GM19023 (cell line): Measurements from ENCODE around the gene SPAG5.
"Not testable (repeated sequence)": the region's sequence is repeated elsewhere in the genome, so short reads cannot be mapped to it uniquely, and the experiment has no call there.

Source experiments
- ATAC-seq: cut with Tn5 transposase; IDR thresholded peaks from one replicate; pipeline ENCODE4 v1.9.1; 2021; ENCODE audit warnings: mild to moderate bottlenecking, moderate library complexity; ENCODE audit not compliant: unreplicated experiment

The SPAG5 gene

GRCh38 chr17:28610376-28610775 lies 11.6 kb upstream of the SPAG5 start:
- no peak for ATAC-seq

- ATAC-seq, result not testable (repeated sequence)
These were observed 5.2 kb upstream of the SPAG5 start for GRCh38 chr17:28604031-28604430.

GRCh38 chr17:28599311-28600184 lies 723 bp upstream of the SPAG5 start:
- ATAC-seq, result peak; percentile 44

- peak; percentile 8 for ATAC-seq
These were observed 436 bp downstream of the SPAG5 start for GRCh38 chr17:28598389-28598788.

- no peak for ATAC-seq
These were observed 1.0 kb downstream of the SPAG5 start for GRCh38 chr17:28597606-28598383.

- ATAC-seq, result no peak
These were observed 6.6 kb downstream of the SPAG5 start for GRCh38 chr17:28592260-28592659.

GRCh38 chr17:28585851-28586250 lies 13.0 kb downstream of the SPAG5 start:
- ATAC-seq, result no peak

GRCh38 chr17:28584434-28584833 lies 14.4 kb downstream of the SPAG5 start:
- ATAC-seq, result no peak

- no peak for ATAC-seq
These were observed 16.3 kb downstream of the SPAG5 start for GRCh38 chr17:28582513-28582912.

GRCh38 chr17:28580959-28581358 lies 17.9 kb downstream of the SPAG5 start:
- no peak for ATAC-seq

GRCh38 chr17:28579526-28579925 lies 19.3 kb downstream of the SPAG5 start:
- ATAC-seq, result no peak

GRCh38 chr17:28578246-28579195 lies 20.3 kb downstream of the SPAG5 start:
- no peak for ATAC-seq

GRCh38 chr17:28577466-28577824 lies 21.4 kb downstream of the SPAG5 start:
- ATAC-seq, result no peak

GRCh38 chr17:28576758-28577465 lies 21.9 kb downstream of the SPAG5 start, which contains the start of gene ALDOC:
TSS of gene ALDOC (minus strand) at chr17:28576895. CDS start at chr17:28575532, 1,363 bp downstream.
- ATAC-seq, result peak; percentile 87

- ATAC-seq, result not testable (repeated sequence)
These were observed 22.8 kb downstream of the SPAG5 start for GRCh38 chr17:28576016-28576415.

- no peak for ATAC-seq
These were observed 23.6 kb downstream of the SPAG5 start for GRCh38 chr17:28575126-28575795.

- ATAC-seq, result no peak
These were observed 24.3 kb downstream of the SPAG5 start for GRCh38 chr17:28574526-28574925.

GRCh38 chr17:28573966-28574480 lies 24.8 kb downstream of the SPAG5 start:
- ATAC-seq, result no peak

GRCh38 chr17:28573521-28573920 lies 25.3 kb downstream of the SPAG5 start:
- no peak for ATAC-seq

- ATAC-seq, result no peak
These were observed 25.8 kb downstream of the SPAG5 start for GRCh38 chr17:28573040-28573380.
